ENCODE results near the gene PPFIBP2. TPM values are rescaled to one million over a fixed set of nuclear protein-coding genes. Genes with fewer than 3 reads are reported as not detected.

PPFIBP2 gene
- total and polyA plus RNA-seq, 10 of the 15 experiments (the other 5 are each of a cell fraction or from before 2014, with no cell fraction given) = 17.3 to 56.3 (median 39.2) TPM

GRCh38 chr11:7640816-7641215 lies 127.0 kb downstream of the PPFIBP2 start:
- TF ChIP-seq KLF5 (IDR thresholded peaks at IDR 0.05; ENCODE audit: partially characterized antibody) = no peak
- TF ChIP-seq, protein P1, sequence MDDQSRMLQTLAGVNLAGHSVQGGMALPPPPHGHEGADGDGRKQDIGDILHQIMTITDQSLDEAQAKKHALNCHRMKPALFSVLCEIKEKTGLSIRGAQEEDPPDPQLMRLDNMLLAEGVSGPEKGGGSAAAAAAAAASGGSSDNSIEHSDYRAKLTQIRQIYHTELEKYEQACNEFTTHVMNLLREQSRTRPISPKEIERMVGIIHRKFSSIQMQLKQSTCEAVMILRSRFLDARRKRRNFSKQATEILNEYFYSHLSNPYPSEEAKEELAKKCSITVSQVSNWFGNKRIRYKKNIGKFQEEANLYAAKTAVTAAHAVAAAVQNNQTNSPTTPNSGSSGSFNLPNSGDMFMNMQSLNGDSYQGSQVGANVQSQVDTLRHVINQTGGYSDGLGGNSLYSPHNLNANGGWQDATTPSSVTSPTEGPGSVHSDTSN (IDR thresholded peaks at IDR 0.05; ENCODE audit: insufficient replicate concordance, low read depth, low read length) = no peak
- peak in 1 of 2 experiments; percentile 19; a peak in 1 of 4 replicates for TF ChIP-seq IKZF2 (IDR thresholded peaks at IDR 0.05)
- peak; percentile 41; the same call in 1 of the 2 replicates for TF ChIP-seq MTA2 (IDR thresholded peaks at IDR 0.05; ENCODE audit: low read depth)
- TF ChIP-seq NR2F1 (conservative IDR thresholded peaks at IDR 0.05) = 0 out of 2 replicates have a peak, but pooled peaks have one; percentile 27
- no peak for TF ChIP-seq POLR2A (IDR thresholded peaks at IDR 0.05; ENCODE audit: low read depth, low read length)
- TF ChIP-seq IRF4 (IDR thresholded peaks at IDR 0.05; ENCODE audit: low read depth, low read length) = no peak
- no peak overlapping the region for H3K4me3 ChIP-seq
- no peak; the same call in 2 of the 3 replicates for ATAC-seq
- ChIA-PET POLR2A (interaction anchor here (0.7 kb wide), 1 partner anchor 9 kb away, joined by 3 read pairs; no protein-coding TSS in a partner anchor), CTCF (no interaction called here), RAD21 (ENCODE audit: unreplicated experiment) (no interaction called here), SMC1A (ENCODE audit: uncharacterized antibody, unreplicated experiment) (no interaction called here)
- H3K27me3 ChIP-seq (replicated peaks in 1 of 2; ENCODE audit: control insufficient read depth in 2 of 2, insufficient read depth in 2 of 2, low read length in 1 of 2) = no peaks in the 10 kb centered on the region
- DNase-seq (ENCODE audit: low read depth, low spot score) = no peak
- no peaks in the 10 kb centered on the region for H3K79me2 ChIP-seq (ENCODE audit: control insufficient read depth, insufficient read depth, low read length)
- no peak overlapping the region for H3K4me2 ChIP-seq (ENCODE audit: control insufficient read depth, insufficient read depth)
- peaks cover 9 to 16% of the 10 kb centered on the region in 2 experiments for H3K36me3 ChIP-seq (ENCODE audit: control insufficient read depth in 2 of 2, insufficient read depth in 2 of 2, low read length in 1 of 2)
- no peak overlapping the region for H2AFZ ChIP-seq (ENCODE audit: control insufficient read depth, low read depth, low read length)
- in situ Hi-C loops (cut with MboI) = no loop called here
- no peak overlapping the region for H3K27ac ChIP-seq (ENCODE audit: control insufficient read depth, insufficient read depth)
- peaks cover 3% of the 10 kb centered on the region; the same call in 1 of the 2 replicates for H3K4me1 ChIP-seq (ENCODE audit: control insufficient read depth, insufficient read depth, low read length)
- no TSS peak for BruUV-seq (replicated peaks)
- intact Hi-C loops (cut with micrococcal nuclease; ENCODE audit: unreplicated experiment) = no loop called here
- no peak overlapping the region for H3K9ac ChIP-seq (ENCODE audit: control insufficient read depth, insufficient read depth, low read length)
- no peaks in the 10 kb centered on the region for H4K20me1 ChIP-seq (ENCODE audit: control insufficient read depth, insufficient read depth)
- FAIRE-seq = no peak
- no peaks in the 10 kb centered on the region for H3K9me3 ChIP-seq (replicated peaks; ENCODE audit: control insufficient read depth, insufficient read depth, low read length)
- WGBS (ENCODE audit: insufficient coverage, insufficient replicate concordance, low lambda C conversion rate, missing lambda C conversion rate) = 92% methylated on average over 6 of the region's 6 CpGs

All from GM12878 (cell line).